OCI-LY7 (cell line): ENCODE results near the gene ARHGEF25. TPM values are rescaled to one million over a fixed set of nuclear protein-coding genes. Genes with fewer than 3 reads are reported as not detected.

ENCODE experiments used
- BruUV-seq: library from RNA; stranded (reverse); fragments of 400-500 nt; replicated peaks from 2 replicates; lab custom pipeline; 2021; lab: Mats Ljungman, UMichigan
- CTCF ChIA-PET: fragments of 300-600 bp; sonication (Branson Sonifier 250); formaldehyde crosslinking; loops from one replicate; lab custom pipeline; 2022; ENCODE audit warnings: antibody characterized with exemption; ENCODE audit not compliant: unreplicated experiment; lab: Charles Lee
- POLR2A ChIA-PET: fragments of 300-600 bp; sonication (Branson Sonifier 250); formaldehyde crosslinking; loops from one replicate; lab custom pipeline; 2022; ENCODE audit warnings: antibody characterized with exemption; lab: Charles Lee
- DNase-seq: peaks from one replicate; pipeline ENCODE4 v3.0.0-alpha.2; 2015; ENCODE audit warnings: low spot score
- H2AFZ ChIP-seq: fragments of 200-600 bp; sonication (generic), shearing (Covaris generic); 2 replicates; pipeline ENCODE4 v1.6.1; 2014; ENCODE audit warnings: mild to moderate bottlenecking, antibody characterized with exemption, low read length, moderate library complexity
- H3K27ac ChIP-seq: fragments of 200-600 bp; sonication (generic); 2 replicates; pipeline ENCODE4 v1.5.1; 2014; ENCODE audit warnings: mixed run types, low read depth, mild to moderate bottlenecking, moderate library complexity, low read length, inconsistent platforms; ENCODE audit not compliant: poor library complexity, severe bottlenecking
- H3K36me3 ChIP-seq: fragments of 200-600 bp; sonication (generic); 2 replicates; pipeline ENCODE4 v1.6.1; 2014; ENCODE audit warnings: mild to moderate bottlenecking, antibody characterized with exemption, low read length, moderate library complexity, mixed read lengths; ENCODE audit not compliant: insufficient read depth
- H3K4me1 ChIP-seq: fragments of 200-600 bp; sonication (generic); 2 replicates; pipeline ENCODE4 v1.5.1; 2014; ENCODE audit warnings: mild to moderate bottlenecking, low read length; ENCODE audit not compliant: insufficient read depth, poor library complexity, severe bottlenecking
- H3K4me2 ChIP-seq: fragments of 200-600 bp; sonication (generic); 2 replicates; pipeline ENCODE4 v1.6.1; 2014; ENCODE audit warnings: mild to moderate bottlenecking, low read length
- H3K4me3 ChIP-seq: fragments of 200-600 bp; sonication (generic); 2 replicates; pipeline ENCODE4 v1.5.1; 2014; ENCODE audit warnings: mild to moderate bottlenecking, low read depth, low read length; ENCODE audit not compliant: poor library complexity, severe bottlenecking
- H3K79me2 ChIP-seq: fragments of 200-600 bp; sonication (generic); 2 replicates; pipeline ENCODE4 v1.6.1; 2016; ENCODE audit warnings: low read depth, mild to moderate bottlenecking, low read length, moderate library complexity, mixed read lengths; ENCODE audit not compliant: insufficient read depth
- H3K9me2 ChIP-seq: fragments of 200-600 bp; sonication (generic); 2 replicates; pipeline ENCODE4 v1.6.1; 2016; ENCODE audit warnings: mild to moderate bottlenecking, low read length, mixed read lengths; ENCODE audit not compliant: insufficient read depth
- H3K9me3 ChIP-seq: fragments of 200-600 bp; sonication (generic); 2 replicates; pipeline ENCODE4 v1.6.1; 2014; ENCODE audit warnings: mild to moderate bottlenecking, mixed run types, low read length, mixed read lengths
- H4K20me1 ChIP-seq: fragments of 200-600 bp; sonication (generic); 2 replicates; pipeline ENCODE4 v1.6.1; 2014; ENCODE audit warnings: mild to moderate bottlenecking, antibody characterized with exemption, low read length, moderate library complexity, mixed read lengths; ENCODE audit not compliant: insufficient read depth
- CTCF ChIP-seq: fragments of 200-600 bp; sonication (generic); conservative IDR thresholded peaks from 2 replicates; pipeline ENCODE4 v1.5.1; 2014; ENCODE audit warnings: mild to moderate bottlenecking, antibody characterized with exemption, low read length, moderate library complexity, mixed read lengths
- EZH2phosphoT487 ChIP-seq: fragments of 200-600 bp; sonication (generic); IDR thresholded peaks from 2 replicates; pipeline ENCODE4 v1.6.1; 2018; ENCODE audit warnings: low read depth, borderline replicate concordance, mild to moderate bottlenecking, mixed run types, antibody characterized with exemption, low read length, moderate library complexity, mixed read lengths
- intact Hi-C: fragments of 100-400 bp; cut with micrococcal nuclease; formaldehyde crosslinking; loops from one replicate; pipeline ENCODE4 v1.10.0; 2022; ENCODE audit not compliant: unreplicated experiment
- total RNA-seq, 2 experiments: library from RNA; depleted of rRNA in 1 of 2; stranded (reverse); fragments of >200 nt in 1 of 2; shearing (Covaris generic) in 1 of 2; gene quantifications; 2 replicates each; pipeline ENCODE4 v1.2.3, GENCODE V29; 2014 to 2022

The ARHGEF25 gene
- total RNA-seq, 2 experiments from 2014 or later: not detected

- Histone ChIP-seq H3K9me2 (no peaks in the 10 kb centered on the region), H3K79me2 (peaks cover 11% of the 10 kb centered on the region; the same call in 1 of the 2 replicates), H3K27ac (no peak overlapping the region), H3K4me3 (no peak overlapping the region), H3K9me3 (no peaks in the 10 kb centered on the region), H3K4me1 (peaks cover 18% of the 10 kb centered on the region), H4K20me1 (no peaks in the 10 kb centered on the region), H3K4me2 (peak overlapping the region; percentile 99; the same call in 1 of the 2 replicates), H3K36me3 (peaks cover 30% of the 10 kb centered on the region), H2AFZ (no peak overlapping the region)
- intact Hi-C loops: no loop called here
- ChIA-PET POLR2A (interaction anchor here (0.7 to 1.3 kb wide), 3 partner anchors 8 to 137 kb away, joined by 3 read pairs; no protein-coding TSS in a partner anchor), CTCF (no interaction called here)
- no peak for DNase-seq
- no peak for TF ChIP-seq CTCF
- TF ChIP-seq EZH2phosphoT487: no peak
- no TSS peak for BruUV-seq
Measured at GRCh38 chr12:57593187-57593586, 18.0 kb upstream of the ARHGEF25 start.

- ChIA-PET CTCF (no interaction called here), POLR2A (interaction anchor here (0.7 to 0.8 kb wide), 2 partner anchors 33 to 144 kb away, joined by 3 read pairs; no protein-coding TSS in a partner anchor)
- BruUV-seq: no TSS peak
- no peaks in the 10 kb centered on the region for H3K9me2 ChIP-seq
- H3K4me2 ChIP-seq: no peak overlapping the region
- no peak overlapping the region for H3K27ac ChIP-seq
- no peak overlapping the region for H2AFZ ChIP-seq
- intact Hi-C loops: no loop called here
- no peak overlapping the region for H3K4me3 ChIP-seq
- H4K20me1 ChIP-seq: no peaks in the 10 kb centered on the region
- H3K9me3 ChIP-seq: no peaks in the 10 kb centered on the region
- H3K36me3 ChIP-seq: peaks cover 64% of the 10 kb centered on the region; the same call in 1 of the 2 replicates
- no peaks in the 10 kb centered on the region for H3K4me1 ChIP-seq
- no peak for DNase-seq
- TF ChIP-seq EZH2phosphoT487: no peak
- no peak for TF ChIP-seq CTCF
- H3K79me2 ChIP-seq: no peaks in the 10 kb centered on the region
Measured at GRCh38 chr12:57600395-57600794, 10.8 kb upstream of the ARHGEF25 start.

- H3K4me3 ChIP-seq: no peak overlapping the region
- no peaks in the 10 kb centered on the region for H3K9me2 ChIP-seq
- no peaks in the 10 kb centered on the region for H3K9me3 ChIP-seq
- no peaks in the 10 kb centered on the region for H3K79me2 ChIP-seq
- TF ChIP-seq EZH2phosphoT487: no peak
- no peak for TF ChIP-seq CTCF
- peaks cover 46% of the 10 kb centered on the region; the same call in 1 of the 2 replicates for H3K36me3 ChIP-seq
- intact Hi-C loops: no loop called here
- H3K27ac ChIP-seq: no peak overlapping the region
- DNase-seq: no peak
- CTCF ChIA-PET: no interaction called here
- H3K4me2 ChIP-seq: no peak overlapping the region
- no peaks in the 10 kb centered on the region for H3K4me1 ChIP-seq
- H4K20me1 ChIP-seq: no peaks in the 10 kb centered on the region
- POLR2A ChIA-PET: no interaction called here
- no peak overlapping the region for H2AFZ ChIP-seq
- TSS peak; percentile 72 for BruUV-seq
Measured at GRCh38 chr12:57602544-57602943, 8.7 kb upstream of the ARHGEF25 start.
